WTC11 (cell line): ENCODE data around the gene CSTF1. TPM values are rescaled to one million over a fixed set of nuclear protein-coding genes. Genes with fewer than 3 reads are reported as not detected.

Experiments
- ATAC-seq: fragments of 200-7000 bp; cut with Tn5 transposase; 2 replicates; pipeline ENCODE4 v1.10.0; 2021; ENCODE audit warnings: mild to moderate bottlenecking, moderate library complexity
- CTCF ChIA-PET: fragments of 300-600 bp; sonication (Branson Sonifier 250); formaldehyde crosslinking; loops from one replicate; lab custom pipeline; 2021; ENCODE audit warnings: antibody characterized with exemption; lab: Charles Lee
- POLR2A ChIA-PET: fragments of 350-600 bp; sonication (Branson Sonifier 250); formaldehyde crosslinking; loops from one replicate; lab custom pipeline; 2021; ENCODE audit warnings: antibody characterized with exemption; lab: Charles Lee
- DNase-seq: peaks from one replicate; pipeline ENCODE4 v3.0.0; 2021; ENCODE audit warnings: low spot score
- H3K27ac Mint-ChIP-seq: 2 replicates; pipeline ENCODE4 v1.8.0; 2021; ENCODE audit warnings: mixed read lengths
- H3K27me3 Mint-ChIP-seq: 2 replicates; pipeline ENCODE4 v1.8.0; 2021; ENCODE audit warnings: low read depth, mild to moderate bottlenecking, moderate library complexity, mixed read lengths
- H3K36me3 Mint-ChIP-seq: 2 replicates; pipeline ENCODE4 v1.8.0; 2021; ENCODE audit warnings: mixed read lengths
- H3K4me1 Mint-ChIP-seq: 2 replicates; pipeline ENCODE4 v1.8.0; 2022; ENCODE audit warnings: mixed read lengths
- H3K4me3 Mint-ChIP-seq: 2 replicates; pipeline ENCODE4 v1.8.0; 2021; ENCODE audit warnings: mild to moderate bottlenecking, moderate library complexity, mixed read lengths
- H3K9me3 Mint-ChIP-seq: 2 replicates; pipeline ENCODE4 v1.8.0; 2021; ENCODE audit warnings: mixed read lengths
- ATF2 ChIP-seq: sonication (generic); formaldehyde crosslinking; IDR thresholded peaks from 2 replicates; pipeline ENCODE4 v1.8.1; 2022; ENCODE audit warnings: low read depth, missing genetic modification reagents, borderline replicate concordance
- CBFB ChIP-seq: sonication (generic); formaldehyde crosslinking; IDR thresholded peaks from 2 replicates; pipeline ENCODE4 v1.8.1; 2022; ENCODE audit warnings: mild to moderate bottlenecking, low read depth, missing genetic modification reagents
- CREM ChIP-seq: sonication (generic); formaldehyde crosslinking; IDR thresholded peaks from 2 replicates; pipeline ENCODE4 v1.8.1; 2022; ENCODE audit warnings: mild to moderate bottlenecking, missing genetic modification reagents, moderate library complexity
- E2F4 ChIP-seq: sonication (generic); formaldehyde crosslinking; IDR thresholded peaks from 2 replicates; pipeline ENCODE4 v1.8.1; 2022; ENCODE audit warnings: low read depth, mild to moderate bottlenecking, moderate library complexity, missing genetic modification reagents, borderline replicate concordance
- ETV6 ChIP-seq: sonication (generic); formaldehyde crosslinking; IDR thresholded peaks from 2 replicates; pipeline ENCODE4 v1.8.1; 2022; ENCODE audit warnings: mild to moderate bottlenecking, missing genetic modification reagents
- GABPB1 ChIP-seq: sonication (generic); formaldehyde crosslinking; IDR thresholded peaks from 2 replicates; pipeline ENCODE4 v1.8.1; 2023; ENCODE audit warnings: mild to moderate bottlenecking, missing genetic modification reagents
- GTF2I ChIP-seq: fragments of 250-450 bp; sonication (Bioruptor Pico); conservative IDR thresholded peaks from 2 replicates; pipeline ENCODE4 v1.4.0; 2021; ENCODE audit warnings: mild to moderate bottlenecking
- HMGA2 ChIP-seq: fragments of 250-450 bp; sonication (Bioruptor Pico); IDR thresholded peaks from 2 replicates; pipeline ENCODE4 v1.4.0; 2021; ENCODE audit warnings: mild to moderate bottlenecking, moderate library complexity
- JUN ChIP-seq: sonication (generic); formaldehyde crosslinking; IDR thresholded peaks from 2 replicates; pipeline ENCODE4 v1.8.0; 2023; ENCODE audit warnings: mild to moderate bottlenecking, missing genetic modification reagents
- KAT7 ChIP-seq: sonication (generic); formaldehyde crosslinking; IDR thresholded peaks from 2 replicates; pipeline ENCODE4 v1.8.1; 2023; ENCODE audit warnings: missing genetic modification reagents, mild to moderate bottlenecking, borderline replicate concordance
- MAX ChIP-seq: sonication (generic); formaldehyde crosslinking; IDR thresholded peaks from 2 replicates; pipeline ENCODE4 v1.8.0; 2022; ENCODE audit warnings: mild to moderate bottlenecking, missing genetic modification reagents
- NFE2L1 ChIP-seq: sonication (generic); formaldehyde crosslinking; IDR thresholded peaks from 2 replicates; pipeline ENCODE4 v1.8.1; 2023; ENCODE audit warnings: missing genetic modification reagents
- NR3C1 ChIP-seq: sonication (generic); formaldehyde crosslinking; conservative IDR thresholded peaks from 2 replicates; pipeline ENCODE4 v1.8.1; 2023; ENCODE audit warnings: low read depth, mild to moderate bottlenecking, missing genetic modification reagents
- SMAD3 ChIP-seq: sonication (generic); formaldehyde crosslinking; IDR thresholded peaks from 2 replicates; pipeline ENCODE4 v1.8.0; 2022; ENCODE audit warnings: missing genetic modification reagents, mild to moderate bottlenecking, borderline replicate concordance
- SOX15 ChIP-seq: fragments of 250-450 bp; sonication (Bioruptor Pico); IDR thresholded peaks from 2 replicates; pipeline ENCODE4 v1.9.0; 2021; ENCODE audit warnings: mild to moderate bottlenecking
- ZNF396 ChIP-seq: fragments of 250-450 bp; sonication (Bioruptor Pico); IDR thresholded peaks from 2 replicates; pipeline ENCODE4 v1.8.0; 2021; ENCODE audit warnings: mild to moderate bottlenecking, moderate library complexity, borderline replicate concordance
- ZNF416 ChIP-seq: fragments of 250-450 bp; sonication (Bioruptor Pico); IDR thresholded peaks from 2 replicates; pipeline ENCODE4 v1.9.0; 2021; ENCODE audit warnings: mild to moderate bottlenecking, inconsistent platforms
- ZNF423 ChIP-seq: fragments of 250-450 bp; sonication (Bioruptor Pico); IDR thresholded peaks from 2 replicates; pipeline ENCODE4 v2.1.2; 2022; ENCODE audit warnings: mild to moderate bottlenecking, moderate library complexity
- total RNA-seq: library from RNA; stranded (reverse); gene quantifications from 3 replicates; pipeline ENCODE4 v1.2.3, GENCODE V29; 2021
- TF ChIP-seq, protein P1 (sequence below): sonication (generic); formaldehyde crosslinking; IDR thresholded peaks from 2 replicates; pipeline ENCODE4 v1.8.0; 2023; ENCODE audit warnings: missing genetic modification reagents
- TF ChIP-seq, protein P2 (sequence below): fragments of 200-600 bp; IDR thresholded peaks from 2 replicates; pipeline ENCODE4 v1.8.0; 2022; ENCODE audit warnings: antibody characterized with exemption
- TF ChIP-seq, protein P3 (sequence below): sonication (generic); formaldehyde crosslinking; IDR thresholded peaks from 2 replicates; pipeline ENCODE4 v1.8.0; 2022; ENCODE audit warnings: missing genetic modification reagents

Gene CSTF1
- total RNA-seq, 1 experiment from 2014 or later, result 58.5 TPM

DNA sequence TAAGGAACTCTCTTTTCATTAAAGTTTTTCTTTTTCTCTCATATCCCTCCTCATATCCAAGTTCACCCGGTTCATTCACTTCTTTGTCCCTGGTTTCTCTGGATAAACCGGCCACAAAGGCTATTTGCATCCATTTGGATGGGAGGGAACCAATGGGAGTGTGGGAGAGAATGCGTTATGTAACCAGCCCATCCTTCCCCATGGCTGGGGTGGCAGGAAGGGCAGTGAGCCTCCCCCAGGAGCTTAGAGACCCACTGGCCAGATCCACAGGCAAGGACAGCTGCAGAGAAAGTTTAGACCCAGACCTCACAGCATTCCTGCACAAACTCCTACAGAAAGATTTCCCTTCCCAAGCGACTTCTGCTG lies 30.4 kb downstream of the CSTF1 start:
- Mint-ChIP-seq H3K4me1 (peaks cover 9% of the 10 kb centered on the region), H3K9me3 (no peaks in the 10 kb centered on the region)
- TF ChIP-seq CBFB (CRISPR knock-in tag) (no peak), ETV6 (CRISPR knock-in tag) (no peak), SOX15 (CRISPR knock-in tag) (no peak), GABPB1 (CRISPR knock-in tag) (no peak), HMGA2 (CRISPR knock-in tag) (no peak), ZNF416 (CRISPR knock-in tag) (no peak), GTF2I (CRISPR knock-in tag) (no peak), KAT7 (no peak), ZNF423 (no peak), NR3C1 (CRISPR knock-in tag) (no peak), NFE2L1 (CRISPR knock-in tag) (no peak), E2F4 (CRISPR knock-in tag) (no peak), SMAD3 (CRISPR knock-in tag) (no peak)
- TF ChIP-seq, protein P1, sequence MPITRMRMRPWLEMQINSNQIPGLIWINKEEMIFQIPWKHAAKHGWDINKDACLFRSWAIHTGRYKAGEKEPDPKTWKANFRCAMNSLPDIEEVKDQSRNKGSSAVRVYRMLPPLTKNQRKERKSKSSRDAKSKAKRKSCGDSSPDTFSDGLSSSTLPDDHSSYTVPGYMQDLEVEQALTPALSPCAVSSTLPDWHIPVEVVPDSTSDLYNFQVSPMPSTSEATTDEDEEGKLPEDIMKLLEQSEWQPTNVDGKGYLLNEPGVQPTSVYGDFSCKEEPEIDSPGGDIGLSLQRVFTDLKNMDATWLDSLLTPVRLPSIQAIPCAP (CRISPR knock-in tag), result no peak
- TF ChIP-seq, protein P2, sequence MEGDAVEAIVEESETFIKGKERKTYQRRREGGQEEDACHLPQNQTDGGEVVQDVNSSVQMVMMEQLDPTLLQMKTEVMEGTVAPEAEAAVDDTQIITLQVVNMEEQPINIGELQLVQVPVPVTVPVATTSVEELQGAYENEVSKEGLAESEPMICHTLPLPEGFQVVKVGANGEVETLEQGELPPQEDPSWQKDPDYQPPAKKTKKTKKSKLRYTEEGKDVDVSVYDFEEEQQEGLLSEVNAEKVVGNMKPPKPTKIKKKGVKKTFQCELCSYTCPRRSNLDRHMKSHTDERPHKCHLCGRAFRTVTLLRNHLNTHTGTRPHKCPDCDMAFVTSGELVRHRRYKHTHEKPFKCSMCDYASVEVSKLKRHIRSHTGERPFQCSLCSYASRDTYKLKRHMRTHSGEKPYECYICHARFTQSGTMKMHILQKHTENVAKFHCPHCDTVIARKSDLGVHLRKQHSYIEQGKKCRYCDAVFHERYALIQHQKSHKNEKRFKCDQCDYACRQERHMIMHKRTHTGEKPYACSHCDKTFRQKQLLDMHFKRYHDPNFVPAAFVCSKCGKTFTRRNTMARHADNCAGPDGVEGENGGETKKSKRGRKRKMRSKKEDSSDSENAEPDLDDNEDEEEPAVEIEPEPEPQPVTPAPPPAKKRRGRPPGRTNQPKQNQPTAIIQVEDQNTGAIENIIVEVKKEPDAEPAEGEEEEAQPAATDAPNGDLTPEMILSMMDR, result no peak
- TF ChIP-seq, protein P3, sequence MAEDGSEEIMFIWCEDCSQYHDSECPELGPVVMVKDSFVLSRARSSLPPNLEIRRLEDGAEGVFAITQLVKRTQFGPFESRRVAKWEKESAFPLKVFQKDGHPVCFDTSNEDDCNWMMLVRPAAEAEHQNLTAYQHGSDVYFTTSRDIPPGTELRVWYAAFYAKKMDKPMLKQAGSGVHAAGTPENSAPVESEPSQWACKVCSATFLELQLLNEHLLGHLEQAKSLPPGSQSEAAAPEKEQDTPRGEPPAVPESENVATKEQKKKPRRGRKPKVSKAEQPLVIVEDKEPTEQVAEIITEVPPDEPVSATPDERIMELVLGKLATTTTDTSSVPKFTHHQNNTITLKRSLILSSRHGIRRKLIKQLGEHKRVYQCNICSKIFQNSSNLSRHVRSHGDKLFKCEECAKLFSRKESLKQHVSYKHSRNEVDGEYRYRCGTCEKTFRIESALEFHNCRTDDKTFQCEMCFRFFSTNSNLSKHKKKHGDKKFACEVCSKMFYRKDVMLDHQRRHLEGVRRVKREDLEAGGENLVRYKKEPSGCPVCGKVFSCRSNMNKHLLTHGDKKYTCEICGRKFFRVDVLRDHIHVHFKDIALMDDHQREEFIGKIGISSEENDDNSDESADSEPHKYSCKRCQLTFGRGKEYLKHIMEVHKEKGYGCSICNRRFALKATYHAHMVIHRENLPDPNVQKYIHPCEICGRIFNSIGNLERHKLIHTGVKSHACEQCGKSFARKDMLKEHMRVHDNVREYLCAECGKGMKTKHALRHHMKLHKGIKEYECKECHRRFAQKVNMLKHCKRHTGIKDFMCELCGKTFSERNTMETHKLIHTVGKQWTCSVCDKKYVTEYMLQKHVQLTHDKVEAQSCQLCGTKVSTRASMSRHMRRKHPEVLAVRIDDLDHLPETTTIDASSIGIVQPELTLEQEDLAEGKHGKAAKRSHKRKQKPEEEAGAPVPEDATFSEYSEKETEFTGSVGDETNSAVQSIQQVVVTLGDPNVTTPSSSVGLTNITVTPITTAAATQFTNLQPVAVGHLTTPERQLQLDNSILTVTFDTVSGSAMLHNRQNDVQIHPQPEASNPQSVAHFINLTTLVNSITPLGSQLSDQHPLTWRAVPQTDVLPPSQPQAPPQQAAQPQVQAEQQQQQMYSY (CRISPR knock-in tag), result no peak
- TF ChIP-seq, all 79 proteins: peak for 0
- ATAC-seq, result peak; percentile 60
- POLR2A ChIA-PET, result no interaction called here
- Mint-ChIP-seq H3K27me3 (peaks cover 56% of the 10 kb centered on the region), H3K27ac (no peak overlapping the region), H3K36me3 (no peaks in the 10 kb centered on the region), H3K4me3 (no peak overlapping the region)
- CTCF ChIA-PET, result interaction anchor here (1.3 kb wide), 1 partner anchor 12 kb away, joined by 3 read pairs; no protein-coding TSS in a partner anchor
- DNase-seq, result peak; percentile 23

DNA sequence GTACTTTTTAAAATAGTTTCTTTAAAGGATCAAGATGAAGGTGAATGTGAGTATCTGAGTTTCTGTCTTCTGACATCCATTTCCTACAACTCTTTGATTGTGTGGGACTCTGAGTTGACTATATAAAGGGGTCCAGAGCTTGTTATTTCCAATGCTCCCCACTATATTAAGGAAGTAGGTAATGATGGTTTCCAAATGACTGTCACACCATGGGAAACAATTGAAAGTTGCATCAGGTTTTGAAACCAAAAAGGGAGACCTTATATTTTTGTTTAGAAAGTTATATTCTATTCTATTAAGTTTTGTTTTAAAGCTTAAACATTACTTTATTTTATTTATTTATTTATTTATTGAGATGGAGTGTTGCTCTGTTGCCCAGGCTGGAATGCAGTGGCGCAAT lies 30.8 kb downstream of the CSTF1 start:
- TF ChIP-seq CREM (CRISPR knock-in tag), result no peak
- TF ChIP-seq CBFB (CRISPR knock-in tag), result no peak
- no peak for ATAC-seq
- peaks cover 9% of the 10 kb centered on the region for H3K4me1 Mint-ChIP-seq
- no peak for DNase-seq
- no peaks in the 10 kb centered on the region for H3K36me3 Mint-ChIP-seq
- H3K27ac Mint-ChIP-seq, result no peak overlapping the region
- CTCF ChIA-PET, result no interaction called here
- POLR2A ChIA-PET, result no interaction called here
- H3K4me3 Mint-ChIP-seq, result no peak overlapping the region
- H3K27me3 Mint-ChIP-seq, result peaks cover 59% of the 10 kb centered on the region
- H3K9me3 Mint-ChIP-seq, result no peaks in the 10 kb centered on the region

DNA sequence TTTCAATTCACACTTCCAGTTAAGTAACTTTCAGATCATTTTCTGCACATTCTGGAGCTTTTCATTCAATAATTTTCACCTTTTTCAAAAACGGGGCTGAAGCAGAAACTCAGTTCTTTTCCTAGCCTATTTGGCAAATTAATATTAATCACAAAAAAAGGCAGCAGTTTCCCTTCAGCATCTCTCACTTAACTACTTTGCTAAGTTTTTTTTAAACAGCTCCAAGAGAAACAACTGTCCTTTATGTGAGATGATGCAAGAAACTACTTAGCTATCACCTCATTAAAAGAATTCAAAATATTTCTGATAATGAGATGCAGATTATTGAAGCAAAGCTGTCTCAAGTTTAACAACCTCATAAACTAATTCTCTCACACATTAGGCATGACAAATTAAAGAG lies 31.4 kb downstream of the CSTF1 start:
- DNase-seq (no peak), ATAC-seq (no peak)
- peaks cover 59% of the 10 kb centered on the region for H3K27me3 Mint-ChIP-seq
- CTCF ChIA-PET, result no interaction called here
- no peaks in the 10 kb centered on the region for H3K9me3 Mint-ChIP-seq
- H3K4me1 Mint-ChIP-seq, result peaks cover 9% of the 10 kb centered on the region
- no peaks in the 10 kb centered on the region for H3K36me3 Mint-ChIP-seq
- H3K4me3 Mint-ChIP-seq, result no peak overlapping the region
- POLR2A ChIA-PET, result no interaction called here
- H3K27ac Mint-ChIP-seq, result no peak overlapping the region
- TF ChIP-seq MAX (CRISPR knock-in tag), result no peak
- TF ChIP-seq ZNF396 (CRISPR knock-in tag), result no peak
- no peak for TF ChIP-seq JUN (CRISPR knock-in tag)
- no peak for TF ChIP-seq ATF2 (CRISPR knock-in tag)
- TF ChIP-seq, protein P2, result no peak
- no peak for TF ChIP-seq KAT7
